SU-DHL-6 (cell line): ENCODE measurements around the gene ODAPH.
"Not testable (repeated sequence)": the region's sequence is repeated elsewhere in the genome, so short reads cannot be mapped to it uniquely, and the experiment has no call there.

Experiments
- EZH2phosphoT487 ChIP-seq: fragments of 200-600 bp; sonication (generic), shearing (Covaris generic); conservative IDR thresholded peaks from 2 replicates; pipeline ENCODE4 v1.6.1; 2018; ENCODE audit warnings: mild to moderate bottlenecking, antibody characterized with exemption, low read length, moderate library complexity, mixed read lengths
- TF ChIP-seq, protein P1 (sequence below): fragments of 200-600 bp; sonication (generic); IDR thresholded peaks from one replicate; pipeline ENCODE4 v1.5.1; 2017; ENCODE audit warnings: antibody characterized with exemption, mild to moderate bottlenecking, low read length, moderate library complexity; ENCODE audit not compliant: insufficient read depth, poor library complexity, severe bottlenecking

DNA sequence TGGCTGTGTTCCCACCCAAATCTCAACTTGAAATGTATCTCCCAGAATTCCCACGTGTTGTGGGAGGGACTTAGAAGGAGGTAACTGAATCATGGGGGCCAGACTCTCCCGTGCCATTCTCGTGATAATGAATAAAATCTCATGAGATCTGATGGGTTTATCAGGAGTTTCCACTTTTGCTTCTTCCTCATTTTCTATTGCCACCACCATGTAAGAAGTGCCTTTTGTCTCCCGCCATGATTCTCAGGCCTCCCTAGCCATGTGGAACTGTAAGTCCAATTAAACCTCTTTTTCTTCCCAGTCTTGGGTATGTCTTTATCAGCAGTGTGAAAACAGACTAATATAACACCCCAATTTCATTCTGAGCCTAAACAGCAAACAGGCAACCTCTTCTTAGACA, 46.3 kb upstream of the ODAPH start:
- not testable (repeated sequence) for TF ChIP-seq EZH2phosphoT487
- TF ChIP-seq, protein P1, sequence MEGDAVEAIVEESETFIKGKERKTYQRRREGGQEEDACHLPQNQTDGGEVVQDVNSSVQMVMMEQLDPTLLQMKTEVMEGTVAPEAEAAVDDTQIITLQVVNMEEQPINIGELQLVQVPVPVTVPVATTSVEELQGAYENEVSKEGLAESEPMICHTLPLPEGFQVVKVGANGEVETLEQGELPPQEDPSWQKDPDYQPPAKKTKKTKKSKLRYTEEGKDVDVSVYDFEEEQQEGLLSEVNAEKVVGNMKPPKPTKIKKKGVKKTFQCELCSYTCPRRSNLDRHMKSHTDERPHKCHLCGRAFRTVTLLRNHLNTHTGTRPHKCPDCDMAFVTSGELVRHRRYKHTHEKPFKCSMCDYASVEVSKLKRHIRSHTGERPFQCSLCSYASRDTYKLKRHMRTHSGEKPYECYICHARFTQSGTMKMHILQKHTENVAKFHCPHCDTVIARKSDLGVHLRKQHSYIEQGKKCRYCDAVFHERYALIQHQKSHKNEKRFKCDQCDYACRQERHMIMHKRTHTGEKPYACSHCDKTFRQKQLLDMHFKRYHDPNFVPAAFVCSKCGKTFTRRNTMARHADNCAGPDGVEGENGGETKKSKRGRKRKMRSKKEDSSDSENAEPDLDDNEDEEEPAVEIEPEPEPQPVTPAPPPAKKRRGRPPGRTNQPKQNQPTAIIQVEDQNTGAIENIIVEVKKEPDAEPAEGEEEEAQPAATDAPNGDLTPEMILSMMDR, result not testable (repeated sequence)
